Memory B cell (primary cell): Measurements from ENCODE around the gene RETREG1.

Experiments used
- ATAC-seq: fragments of 150-1000 bp; cut with Tn5 transposase; 2 replicates; pipeline ENCODE4 v1.10.0; 2021; ENCODE audit warnings: low read depth, mild to moderate bottlenecking, moderate library complexity
- DNase-seq, 2 donors: peaks; one replicate each; pipeline ENCODE4 v3.0.0; 2022; ENCODE audit warnings: low spot score in 2 of 2
- H3K27ac Mint-ChIP-seq: one replicate; pipeline ENCODE4 v1.8.0; 2022; ENCODE audit warnings: mild to moderate bottlenecking, moderate library complexity, mixed read lengths
- H3K27me3 Mint-ChIP-seq: one replicate; pipeline ENCODE4 v1.8.0; 2022; ENCODE audit warnings: mixed read lengths
- H3K36me3 Mint-ChIP-seq: one replicate; pipeline ENCODE4 v1.8.0; 2022; ENCODE audit warnings: mild to moderate bottlenecking, mixed read lengths
- H3K4me1 Mint-ChIP-seq: one replicate; pipeline ENCODE4 v1.8.0; 2022; ENCODE audit warnings: mixed read lengths
- H3K4me3 Mint-ChIP-seq: one replicate; pipeline ENCODE4 v1.8.0; 2022; ENCODE audit warnings: mild to moderate bottlenecking, moderate library complexity, mixed read lengths
- H3K9me3 Mint-ChIP-seq: one replicate; pipeline ENCODE4 v1.8.0; 2022; ENCODE audit warnings: mixed read lengths

Gene RETREG1

DNA sequence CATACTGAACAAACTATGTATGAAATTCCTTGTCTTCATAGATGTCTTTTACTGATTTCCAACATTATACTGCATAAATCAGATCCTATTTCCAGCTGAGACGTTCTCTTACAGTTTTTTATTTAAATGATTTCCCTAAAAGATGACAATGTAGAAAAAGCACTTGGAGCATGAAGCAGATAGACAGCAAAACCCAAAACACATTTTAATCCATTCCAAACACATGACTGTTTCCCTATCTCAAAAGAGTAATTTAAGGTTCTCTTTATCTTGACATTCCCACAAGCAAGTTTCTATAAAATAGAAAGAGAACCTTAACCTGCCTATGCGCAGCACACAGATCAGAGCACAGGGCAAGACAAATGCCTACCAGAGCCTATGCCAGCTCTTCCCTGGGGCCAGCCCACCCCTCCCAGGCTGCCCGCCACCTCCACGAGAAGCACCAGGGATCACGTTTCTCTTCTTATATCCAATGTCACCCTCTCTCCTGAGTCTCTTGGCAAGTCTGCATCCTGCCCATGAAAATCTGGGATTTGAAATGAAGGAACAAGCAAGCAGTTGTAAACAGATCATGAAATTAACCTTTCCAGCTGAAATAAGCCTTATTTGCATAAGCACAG lies 52.4 kb downstream of the RETREG1 start:
- Mint-ChIP-seq H3K9me3 (no peaks in the 10 kb centered on the region), H3K36me3 (peaks cover 7% of the 10 kb centered on the region), H3K27ac (no peak overlapping the region), H3K4me3 (no peak overlapping the region), H3K4me1 (peaks cover 4% of the 10 kb centered on the region), H3K27me3 (peaks cover 2% of the 10 kb centered on the region)
- ATAC-seq (no peak), DNase-seq (no peak)

DNA sequence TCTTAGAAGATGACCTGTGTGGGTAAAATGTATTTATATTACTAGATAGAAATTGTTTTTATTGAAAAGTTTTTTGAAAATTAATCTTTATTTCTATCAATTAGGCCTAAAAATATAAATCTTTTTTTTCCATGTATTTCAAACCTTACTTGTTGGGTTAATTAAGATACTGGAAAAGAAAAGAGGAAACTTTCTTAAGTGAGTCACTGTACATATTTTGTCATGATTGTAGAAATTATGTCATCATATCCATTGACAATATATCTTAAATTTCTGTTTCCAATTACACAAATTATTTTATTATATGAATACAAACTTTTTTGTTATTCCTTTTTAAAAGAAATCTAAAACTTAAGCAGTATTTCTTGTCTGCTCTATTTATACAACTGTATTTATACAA lies 53.1 kb downstream of the RETREG1 start:
- ATAC-seq (no peak), DNase-seq (no peak)

DNA sequence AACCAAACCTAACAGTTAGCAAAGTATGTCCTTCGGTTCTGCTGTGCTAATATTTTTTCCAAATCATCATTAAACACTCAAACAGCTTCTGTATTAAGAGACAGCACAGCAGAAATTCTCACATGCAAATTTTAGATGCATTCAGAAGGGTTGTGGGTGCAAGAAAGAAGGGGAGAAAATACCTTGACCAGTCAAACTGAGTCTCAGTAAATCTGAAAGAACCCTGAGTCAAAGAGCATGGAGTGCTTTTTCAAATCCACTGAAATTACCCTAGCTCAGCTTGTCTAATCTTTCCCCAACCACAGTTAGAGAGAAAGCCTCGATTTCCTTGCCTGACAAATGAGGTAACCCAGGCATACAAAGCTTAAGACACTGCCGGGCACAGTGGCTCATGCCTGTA lies 55.1 kb downstream of the RETREG1 start:
- no peak for ATAC-seq

More for the DNA sequence above, 53.1 kb downstream of the RETREG1 start:
- Mint-ChIP-seq H3K4me3 (no peak overlapping the region), H3K4me1 (peaks cover 4% of the 10 kb centered on the region), H3K27me3 (peaks cover 2% of the 10 kb centered on the region), H3K36me3 (peaks cover 7% of the 10 kb centered on the region), H3K9me3 (no peaks in the 10 kb centered on the region), H3K27ac (no peak overlapping the region)

DNA sequence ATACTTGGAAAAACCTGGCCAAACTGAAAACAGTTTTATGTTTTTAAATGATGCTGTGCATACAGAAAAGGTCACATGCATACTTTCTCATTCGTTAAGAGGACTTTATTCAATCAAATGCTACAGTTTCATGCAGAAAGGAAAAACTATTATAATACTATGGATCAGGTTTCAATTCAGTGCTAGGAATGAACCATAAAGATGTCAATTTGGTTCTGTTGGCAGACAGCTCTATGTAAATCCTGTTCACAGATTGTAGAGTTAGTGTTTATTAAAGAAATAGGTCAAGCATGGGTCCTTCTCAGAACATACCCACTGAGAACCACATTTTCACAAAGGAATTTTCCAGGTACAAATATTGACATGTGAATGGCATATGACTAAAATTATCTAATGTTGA lies 57.1 kb downstream of the RETREG1 start:
- ATAC-seq (no peak), DNase-seq (no peak)
- Mint-ChIP-seq H3K9me3 (no peaks in the 10 kb centered on the region), H3K4me1 (no peaks in the 10 kb centered on the region), H3K4me3 (no peak overlapping the region), H3K27ac (no peak overlapping the region), H3K36me3 (no peaks in the 10 kb centered on the region), H3K27me3 (no peaks in the 10 kb centered on the region)

More for the DNA sequence above, 55.1 kb downstream of the RETREG1 start:
- H3K36me3 Mint-ChIP-seq: no peaks in the 10 kb centered on the region
- no peak overlapping the region for H3K4me3 Mint-ChIP-seq
- DNase-seq: no peak
- no peaks in the 10 kb centered on the region for H3K9me3 Mint-ChIP-seq
- H3K27ac Mint-ChIP-seq: no peak overlapping the region
- peaks cover 2% of the 10 kb centered on the region for H3K27me3 Mint-ChIP-seq
- H3K4me1 Mint-ChIP-seq: peaks cover 2% of the 10 kb centered on the region

DNA sequence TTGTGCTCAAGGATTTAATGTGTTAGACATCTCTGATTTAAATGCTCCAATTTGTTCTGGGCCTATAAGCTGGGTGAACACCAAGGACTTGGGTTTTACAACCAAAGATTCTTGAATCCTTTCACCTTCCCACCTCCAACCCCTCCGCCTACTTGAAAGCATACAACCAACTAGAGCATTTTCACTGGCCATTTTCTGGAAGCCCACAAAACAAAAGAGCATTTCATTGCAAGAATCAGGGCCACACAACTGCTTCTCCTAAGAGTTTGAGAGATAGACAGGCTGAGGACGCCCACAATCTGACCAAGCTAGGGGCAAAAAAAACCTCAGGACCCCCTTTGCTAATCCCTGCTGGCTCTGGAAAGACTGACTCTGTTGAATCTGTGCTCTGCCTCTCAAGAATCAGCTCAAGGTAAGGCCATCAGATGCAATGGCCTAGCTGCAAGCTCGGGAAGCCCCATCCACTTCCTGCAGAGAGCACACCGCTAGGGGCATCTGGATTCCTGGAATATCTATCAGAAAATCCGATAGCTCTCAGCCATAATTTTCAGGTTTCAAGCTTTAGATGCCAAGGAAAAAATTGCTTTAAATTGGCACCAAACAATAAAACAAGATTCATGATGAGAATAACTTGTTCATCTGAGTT lies 57.7 kb downstream of the RETREG1 start:
- Mint-ChIP-seq H3K4me1 (no peaks in the 10 kb centered on the region), H3K27ac (no peak overlapping the region), H3K4me3 (no peak overlapping the region), H3K36me3 (no peaks in the 10 kb centered on the region), H3K27me3 (no peaks in the 10 kb centered on the region), H3K9me3 (no peaks in the 10 kb centered on the region)
- DNase-seq (no peak), ATAC-seq (no peak)

GRCh38 chr5:16557477-16557876 lies 59.3 kb downstream of the RETREG1 start:
- no peak overlapping the region for H3K27ac Mint-ChIP-seq
- no peak for ATAC-seq
- H3K4me3 Mint-ChIP-seq: no peak overlapping the region
- no peaks in the 10 kb centered on the region for H3K9me3 Mint-ChIP-seq
- no peak for DNase-seq
- H3K27me3 Mint-ChIP-seq: no peaks in the 10 kb centered on the region
- peaks cover 4% of the 10 kb centered on the region for H3K4me1 Mint-ChIP-seq
- H3K36me3 Mint-ChIP-seq: no peaks in the 10 kb centered on the region

GRCh38 chr5:16554110-16554509 lies 62.7 kb downstream of the RETREG1 start:
- H3K27ac Mint-ChIP-seq: no peak overlapping the region
- no peak for DNase-seq
- peaks cover 3% of the 10 kb centered on the region for H3K36me3 Mint-ChIP-seq
- peaks cover 13% of the 10 kb centered on the region for H3K4me1 Mint-ChIP-seq
- no peak overlapping the region for H3K4me3 Mint-ChIP-seq
- H3K9me3 Mint-ChIP-seq: no peaks in the 10 kb centered on the region
- no peak for ATAC-seq
- H3K27me3 Mint-ChIP-seq: no peaks in the 10 kb centered on the region

DNA sequence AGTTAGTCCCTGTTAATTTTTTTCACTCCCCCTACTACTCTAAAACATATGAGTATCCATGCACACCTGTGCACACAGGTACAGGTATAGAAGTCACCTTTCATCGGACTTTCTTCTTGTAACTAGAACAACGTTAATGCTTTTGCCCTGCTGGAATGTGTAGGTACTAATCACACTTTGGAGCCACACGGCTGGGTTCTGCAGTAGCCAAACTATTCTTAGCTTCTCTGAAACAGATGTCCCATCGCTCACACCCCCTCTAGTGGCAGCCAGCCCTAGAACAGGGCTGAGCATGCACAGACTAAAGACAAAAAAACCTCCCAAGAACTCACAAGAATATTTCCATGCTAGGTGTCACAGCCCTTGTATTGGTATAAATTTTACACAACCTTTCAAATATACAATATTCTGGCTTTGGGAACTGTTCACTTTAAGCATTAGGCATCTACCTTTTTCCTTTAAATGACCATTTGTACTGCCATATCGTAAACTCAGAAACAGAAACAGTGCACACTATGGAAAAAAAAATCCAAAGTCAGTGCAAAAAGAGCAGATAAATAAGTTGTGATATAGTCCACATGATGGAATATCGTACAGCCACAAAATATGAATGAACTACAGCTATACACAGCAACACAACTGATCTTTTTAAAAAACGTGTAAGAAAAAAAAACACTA lies 64.0 kb downstream of the RETREG1 start:
- peak; percentile 29 to 49 for DNase-seq
- Mint-ChIP-seq H3K4me1 (peaks cover 13% of the 10 kb centered on the region), H3K27me3 (no peaks in the 10 kb centered on the region), H3K9me3 (no peaks in the 10 kb centered on the region), H3K27ac (no peak overlapping the region), H3K36me3 (peaks cover 3% of the 10 kb centered on the region), H3K4me3 (no peak overlapping the region)
- peak; percentile 69 for ATAC-seq

DNA sequence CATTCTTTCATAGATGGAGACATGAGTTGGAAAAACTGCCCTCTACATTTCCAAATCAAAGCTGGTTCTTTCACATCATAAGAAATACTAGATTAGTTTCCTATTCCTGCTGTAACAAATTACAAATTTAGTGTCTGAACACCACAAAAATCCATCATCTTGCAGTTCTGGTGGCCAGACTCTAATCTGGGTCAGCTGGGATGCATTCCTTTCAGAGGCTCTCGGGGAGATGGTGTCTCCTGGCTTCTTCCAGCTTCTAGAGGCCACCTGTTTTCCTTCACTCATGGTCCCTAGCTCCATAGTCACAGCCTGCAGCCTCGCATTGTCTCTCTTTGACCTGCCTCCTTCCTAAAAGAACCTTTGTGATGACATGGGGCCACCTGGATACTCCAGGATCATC lies 65.2 kb downstream of the RETREG1 start:
- Mint-ChIP-seq H3K27ac (no peak overlapping the region), H3K4me1 (peaks cover 13% of the 10 kb centered on the region), H3K4me3 (no peak overlapping the region), H3K27me3 (no peaks in the 10 kb centered on the region), H3K9me3 (no peaks in the 10 kb centered on the region), H3K36me3 (peaks cover 3% of the 10 kb centered on the region)
- ATAC-seq (no peak), DNase-seq (no peak)

- no peaks in the 10 kb centered on the region for H3K9me3 Mint-ChIP-seq
- no peaks in the 10 kb centered on the region for H3K27me3 Mint-ChIP-seq
- peak overlapping the region; percentile 49 for H3K4me3 Mint-ChIP-seq
- ATAC-seq (peak; percentile 63), DNase-seq (peak; percentile 5 to 17)
- peaks cover 3% of the 10 kb centered on the region for H3K36me3 Mint-ChIP-seq
- H3K4me1 Mint-ChIP-seq: peaks cover 13% of the 10 kb centered on the region
- H3K27ac Mint-ChIP-seq: no peak overlapping the region
Observed at GRCh38 chr5:16550316-16550952, 66.4 kb downstream of the RETREG1 start.

DNA sequence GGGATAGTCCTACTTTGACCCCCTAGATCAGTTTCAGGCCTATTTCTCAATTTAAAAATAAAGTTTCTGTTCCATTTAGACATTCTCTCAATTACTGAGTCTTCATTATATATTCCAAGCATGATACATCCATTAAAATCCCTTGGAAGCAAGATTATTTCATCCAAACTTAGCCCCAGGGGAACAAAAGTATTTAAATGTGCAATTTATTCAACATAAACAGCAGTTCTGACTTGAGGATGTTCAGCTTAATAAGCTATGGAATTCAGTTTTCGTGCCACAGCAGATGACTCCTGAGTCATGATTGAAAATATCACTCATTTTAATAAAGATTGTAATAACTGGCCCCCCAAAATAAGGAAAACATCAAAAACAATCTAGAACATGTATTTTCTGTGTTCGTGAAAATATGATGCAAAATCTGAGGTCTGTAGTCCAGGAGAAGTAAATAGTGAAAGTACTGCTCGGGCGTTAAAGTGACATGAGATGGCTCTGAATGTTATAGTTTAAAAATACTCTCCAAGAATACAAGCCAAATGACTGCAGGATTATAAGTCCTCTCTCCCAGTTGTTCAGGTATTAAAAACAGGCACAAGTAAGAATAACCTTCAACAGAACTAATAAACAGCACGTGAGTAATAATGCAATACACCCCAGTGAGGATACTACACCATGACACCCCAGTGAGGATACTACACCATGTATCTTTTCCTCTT lies 67.1 kb downstream of the RETREG1 start:
- DNase-seq (no peak), ATAC-seq (no peak)
- no peaks in the 10 kb centered on the region for H3K27me3 Mint-ChIP-seq
- peaks cover 13% of the 10 kb centered on the region for H3K4me1 Mint-ChIP-seq
- H3K4me3 Mint-ChIP-seq: peak overlapping the region; percentile 51
- H3K36me3 Mint-ChIP-seq: peaks cover 3% of the 10 kb centered on the region
- no peaks in the 10 kb centered on the region for H3K9me3 Mint-ChIP-seq
- H3K27ac Mint-ChIP-seq: no peak overlapping the region

DNA sequence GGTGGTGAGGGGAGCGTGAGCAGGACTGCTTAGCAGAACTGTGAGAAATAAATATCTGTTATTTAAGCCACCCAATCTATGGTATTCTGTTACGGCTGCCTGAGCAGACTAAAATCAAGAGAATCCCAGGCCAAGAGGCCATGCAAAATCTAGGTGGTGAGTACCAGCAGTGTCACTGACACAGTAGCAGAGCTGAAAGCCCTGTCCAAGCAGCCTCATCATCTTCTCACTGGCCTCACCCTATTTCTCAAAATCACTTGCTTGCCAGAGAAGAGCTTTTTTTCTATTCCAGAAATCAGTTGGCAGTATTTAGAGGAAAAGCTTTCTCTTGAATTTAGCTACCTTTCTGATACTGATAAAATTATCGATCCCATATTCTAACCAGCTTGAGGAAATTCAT lies 68.0 kb downstream of the RETREG1 start:
- Mint-ChIP-seq H3K27me3 (no peaks in the 10 kb centered on the region), H3K9me3 (no peaks in the 10 kb centered on the region), H3K4me1 (peaks cover 13% of the 10 kb centered on the region), H3K27ac (no peak overlapping the region), H3K4me3 (no peak overlapping the region), H3K36me3 (peaks cover 3% of the 10 kb centered on the region)
- no peak for DNase-seq
- ATAC-seq: no peak

DNA sequence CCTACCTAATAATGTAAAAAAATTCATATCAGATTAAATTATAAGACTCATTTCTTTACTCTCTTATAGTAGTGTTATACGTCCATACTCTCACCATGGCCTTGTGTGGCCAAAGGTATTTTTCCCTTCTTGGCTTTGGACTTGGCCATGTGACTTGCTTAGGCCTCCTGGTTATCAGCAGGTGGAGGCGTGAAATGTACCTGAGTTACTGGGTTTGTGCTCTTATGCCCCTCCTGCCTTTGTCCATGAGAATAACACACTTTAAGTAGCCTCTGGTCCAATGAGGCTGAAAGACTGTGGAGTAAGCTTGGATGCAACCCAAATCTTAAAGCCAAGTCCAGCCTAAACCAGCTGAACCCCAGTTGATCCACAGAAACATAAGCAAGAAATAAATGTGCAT lies 68.7 kb downstream of the RETREG1 start:
- Mint-ChIP-seq H3K4me1 (peaks cover 13% of the 10 kb centered on the region), H3K36me3 (peaks cover 3% of the 10 kb centered on the region), H3K27ac (no peak overlapping the region), H3K4me3 (no peak overlapping the region), H3K27me3 (no peaks in the 10 kb centered on the region), H3K9me3 (no peaks in the 10 kb centered on the region)
- ATAC-seq (no peak), DNase-seq (no peak)
